Skeletal muscle satellite cell (primary cell): ENCODE data around the gene ATP5F1D.

ENCODE experiments used
- H3K27me3 ChIP-seq: 2 replicates; pipeline ENCODE4 v1.7.0; 2013; ENCODE audit warnings: low read length; ENCODE audit not compliant: control insufficient read depth, insufficient read depth
- H3K36me3 ChIP-seq: 2 replicates; pipeline ENCODE4 v1.7.0; 2013; ENCODE audit warnings: mild to moderate bottlenecking, control low read depth, low read length; ENCODE audit not compliant: insufficient read depth
- H3K4me1 ChIP-seq: 2 replicates; pipeline ENCODE4 v1.7.0; 2013; ENCODE audit warnings: low read length; ENCODE audit not compliant: control insufficient read depth, insufficient read depth
- H3K4me2 ChIP-seq: 2 replicates; pipeline ENCODE4 v1.7.0; 2013; ENCODE audit warnings: mild to moderate bottlenecking, low read length
- H3K4me3 ChIP-seq: 2 replicates; pipeline ENCODE4 v1.7.0; 2013; ENCODE audit warnings: low read length
- H3K9ac ChIP-seq: 2 replicates; pipeline ENCODE4 v1.7.0; 2013; ENCODE audit warnings: mild to moderate bottlenecking, low read depth, low read length, moderate library complexity
- H3K9me3 ChIP-seq: replicated peaks from 2 replicates; pipeline ENCODE4 v1.7.0; 2013; ENCODE audit warnings: mild to moderate bottlenecking, control low read depth, low read length

Gene ATP5F1D

GRCh38 chr19:1259206-1259875, 17.8 kb downstream of the ATP5F1D start:
- Histone ChIP-seq H3K4me3 (no peak overlapping the region), H3K27me3 (no peaks in the 10 kb centered on the region), H3K36me3 (peaks cover 45% of the 10 kb centered on the region), H3K9me3 (no peaks in the 10 kb centered on the region), H3K4me2 (no peak overlapping the region), H3K4me1 (peaks cover 80% of the 10 kb centered on the region), H3K9ac (peak overlapping the region; percentile 23)

GRCh38 chr19:1259876-1260748, 18.6 kb downstream of the ATP5F1D start:
- Histone ChIP-seq H3K9ac (peak overlapping the region; percentile 23), H3K4me2 (peak overlapping the region; percentile 72), H3K4me1 (peaks cover 80% of the 10 kb centered on the region), H3K9me3 (no peaks in the 10 kb centered on the region), H3K36me3 (peaks cover 37% of the 10 kb centered on the region), H3K27me3 (no peaks in the 10 kb centered on the region), H3K4me3 (peak overlapping the region; percentile 43)

- H3K4me1 ChIP-seq = peaks cover 79% of the 10 kb centered on the region
- H3K36me3 ChIP-seq = peaks cover 29% of the 10 kb centered on the region
- peak overlapping the region; percentile 89 for H3K4me2 ChIP-seq
- peak overlapping the region; percentile 74 for H3K9ac ChIP-seq
- no peaks in the 10 kb centered on the region for H3K9me3 ChIP-seq
- peak overlapping the region; percentile 70 for H3K4me3 ChIP-seq
- no peaks in the 10 kb centered on the region for H3K27me3 ChIP-seq
Observed at GRCh38 chr19:1260749-1261537, 19.4 kb downstream of the ATP5F1D start.

GRCh38 chr19:1261538-1261797, 19.9 kb downstream of the ATP5F1D start:
- Histone ChIP-seq H3K36me3 (peaks cover 26% of the 10 kb centered on the region), H3K4me2 (peak overlapping the region; percentile 89), H3K4me3 (peak overlapping the region; percentile 70), H3K4me1 (peaks cover 81% of the 10 kb centered on the region), H3K9ac (peak overlapping the region; percentile 74), H3K9me3 (no peaks in the 10 kb centered on the region), H3K27me3 (no peaks in the 10 kb centered on the region)

GRCh38 chr19:1261798-1262622, 20.5 kb downstream of the ATP5F1D start:
- H3K36me3 ChIP-seq = peaks cover 21% of the 10 kb centered on the region
- H3K4me1 ChIP-seq = peaks cover 77% of the 10 kb centered on the region
- H3K9ac ChIP-seq = peak overlapping the region; percentile 74
- no peaks in the 10 kb centered on the region for H3K27me3 ChIP-seq
- H3K4me3 ChIP-seq = peak overlapping the region; percentile 70
- H3K4me2 ChIP-seq = peak overlapping the region; percentile 89
- no peaks in the 10 kb centered on the region for H3K9me3 ChIP-seq

- H3K27me3 ChIP-seq = no peaks in the 10 kb centered on the region
- peak overlapping the region; percentile 70 for H3K4me3 ChIP-seq
- H3K4me1 ChIP-seq = peaks cover 78% of the 10 kb centered on the region
- no peaks in the 10 kb centered on the region for H3K9me3 ChIP-seq
- H3K36me3 ChIP-seq = peaks cover 15% of the 10 kb centered on the region
- peak overlapping the region; percentile 74 for H3K9ac ChIP-seq
- peak overlapping the region; percentile 89 for H3K4me2 ChIP-seq
Observed at GRCh38 chr19:1262623-1263123, 21.1 kb downstream of the ATP5F1D start.

GRCh38 chr19:1263188-1263587, 21.6 kb downstream of the ATP5F1D start:
- H3K4me2 ChIP-seq = peak overlapping the region; percentile 89
- H3K27me3 ChIP-seq = no peaks in the 10 kb centered on the region
- peak overlapping the region; percentile 70 for H3K4me3 ChIP-seq
- peaks cover 78% of the 10 kb centered on the region for H3K4me1 ChIP-seq
- peaks cover 9% of the 10 kb centered on the region for H3K36me3 ChIP-seq
- no peaks in the 10 kb centered on the region for H3K9me3 ChIP-seq
- peak overlapping the region; percentile 74 for H3K9ac ChIP-seq

- no peaks in the 10 kb centered on the region for H3K9me3 ChIP-seq
- no peaks in the 10 kb centered on the region for H3K36me3 ChIP-seq
- peak overlapping the region; percentile 51 for H3K9ac ChIP-seq
- peak overlapping the region; percentile 76 for H3K4me2 ChIP-seq
- H3K4me3 ChIP-seq = peak overlapping the region; percentile 51
- H3K27me3 ChIP-seq = no peaks in the 10 kb centered on the region
- peaks cover 76% of the 10 kb centered on the region for H3K4me1 ChIP-seq
Observed at GRCh38 chr19:1264801-1265614, 23.5 kb downstream of the ATP5F1D start.

GRCh38 chr19:1265615-1266128, 24.1 kb downstream of the ATP5F1D start:
- H3K4me2 ChIP-seq = peak overlapping the region; percentile 96
- H3K9me3 ChIP-seq = no peaks in the 10 kb centered on the region
- H3K4me3 ChIP-seq = peak overlapping the region; percentile 77
- H3K4me1 ChIP-seq = peaks cover 76% of the 10 kb centered on the region
- peaks cover under 1% of the 10 kb centered on the region for H3K36me3 ChIP-seq
- peak overlapping the region; percentile 80 for H3K9ac ChIP-seq
- H3K27me3 ChIP-seq = no peaks in the 10 kb centered on the region
